Stomach smooth muscle (tissue), 2 donors: ENCODE results near the gene ADARB2.

ENCODE experiments used
- H3K27ac ChIP-seq: one replicate; pipeline ENCODE4 v1.7.0; 2013; ENCODE audit warnings: mild to moderate bottlenecking, low read length, inconsistent platforms
- H3K27me3 ChIP-seq, 2 donors: one replicate each; pipeline ENCODE4 v1.7.0; 2013; ENCODE audit warnings: low read length in 2 of 2; ENCODE audit not compliant: insufficient read depth in 2 of 2, control insufficient read depth in 1 of 2
- H3K36me3 ChIP-seq, 2 donors: one replicate each; pipeline ENCODE4 v1.7.0; 2013; ENCODE audit warnings: low read length in 2 of 2; ENCODE audit not compliant: control insufficient read depth in 2 of 2, insufficient read depth in 2 of 2
- H3K4me1 ChIP-seq: one replicate; pipeline ENCODE4 v1.7.0; 2013; ENCODE audit warnings: low read length; ENCODE audit not compliant: control insufficient read depth, insufficient read depth
- H3K4me3 ChIP-seq, 2 donors: one replicate each; pipeline ENCODE4 v1.7.0; 2013; ENCODE audit warnings: low read length in 2 of 2
- H3K9ac ChIP-seq, 2 donors: one replicate each; pipeline ENCODE4 v1.7.0; 2013; ENCODE audit warnings: low read length in 2 of 2, mild to moderate bottlenecking in 1 of 2
- H3K9me3 ChIP-seq, 2 donors: one replicate each; pipeline ENCODE4 v1.7.0; 2013; ENCODE audit warnings: low read length in 2 of 2; ENCODE audit not compliant: control insufficient read depth in 2 of 2
- donor health status: healthy.
- donor health status: Pancreatic carcinoma.

ADARB2 gene

DNA sequence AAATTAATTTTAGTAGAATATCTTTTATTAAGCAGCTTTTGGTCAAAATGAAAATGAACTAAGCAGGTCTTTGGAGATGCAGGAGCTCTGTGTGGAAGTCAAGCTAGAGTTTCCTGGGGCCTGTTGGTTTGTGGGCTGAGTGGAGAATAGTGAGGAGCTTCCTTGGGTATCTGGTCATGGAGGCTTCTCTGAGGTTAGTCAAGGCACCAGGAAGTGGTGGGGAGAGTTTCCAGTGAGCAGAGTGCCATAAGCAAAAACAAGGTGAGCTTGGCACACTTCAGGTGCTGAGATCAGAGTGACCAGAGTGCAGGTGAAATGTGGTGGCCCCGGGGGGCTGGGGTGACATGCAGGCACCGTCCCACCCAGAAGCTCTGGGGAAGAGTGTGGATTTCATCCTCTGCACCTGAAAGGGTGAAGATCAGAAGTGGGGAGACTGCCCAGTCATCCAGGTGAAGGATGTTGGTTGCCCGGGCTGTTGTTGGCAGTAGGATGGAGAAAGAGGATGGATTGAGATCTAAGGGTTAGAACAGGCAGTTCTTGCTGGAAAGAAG lies 603.8 kb downstream of the ADARB2 start:
- H3K9ac ChIP-seq: no peak overlapping the region
- peaks cover 27% of the 10 kb centered on the region in 2 donors for H3K36me3 ChIP-seq
- no peaks in the 10 kb centered on the region for H3K9me3 ChIP-seq
- H3K4me3 ChIP-seq: no peak overlapping the region
- H3K4me1 ChIP-seq: no peaks in the 10 kb centered on the region
- no peaks in the 10 kb centered on the region for H3K27me3 ChIP-seq
- H3K27ac ChIP-seq: no peak overlapping the region

DNA sequence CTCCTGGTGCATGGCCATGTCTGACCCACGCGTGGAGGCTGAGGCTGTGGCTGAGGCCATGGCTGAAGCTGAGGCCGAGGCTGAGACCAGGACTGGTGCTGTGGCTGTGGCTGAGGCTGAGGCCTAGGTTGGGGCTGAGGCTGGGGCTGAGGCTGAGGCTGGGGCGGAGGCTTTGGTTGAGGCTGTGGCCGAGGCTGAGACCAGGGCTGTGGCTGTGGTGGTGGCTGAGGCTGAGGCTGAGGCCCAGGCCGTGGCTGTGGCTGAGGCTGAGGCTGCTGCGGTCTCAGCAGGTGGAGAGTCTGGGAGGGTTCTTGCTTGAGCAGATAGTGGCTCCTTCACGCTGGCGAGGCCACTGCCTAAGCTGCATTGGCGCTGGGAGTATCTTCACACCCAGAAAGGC lies 604.7 kb downstream of the ADARB2 start:
- Histone ChIP-seq H3K9ac (no peak overlapping the region), H3K27ac (no peak overlapping the region), H3K9me3 (no peaks in the 10 kb centered on the region), H3K4me1 (no peaks in the 10 kb centered on the region), H3K27me3 (no peaks in the 10 kb centered on the region), H3K36me3 (peaks cover 27 to 29% of the 10 kb centered on the region in 2 donors), H3K4me3 (no peak overlapping the region)

GRCh38 chr10:1130995-1131790 lies 606.1 kb downstream of the ADARB2 start:
- Histone ChIP-seq H3K36me3 (peaks cover 27 to 38% of the 10 kb centered on the region in 2 donors), H3K4me3 (no peak overlapping the region), H3K4me1 (no peaks in the 10 kb centered on the region), H3K9me3 (no peaks in the 10 kb centered on the region), H3K27ac (no peak overlapping the region), H3K27me3 (no peaks in the 10 kb centered on the region), H3K9ac (no peak overlapping the region)

- peaks cover 33 to 45% of the 10 kb centered on the region in 2 donors for H3K36me3 ChIP-seq
- H3K9ac ChIP-seq: no peak overlapping the region
- H3K4me3 ChIP-seq: no peak overlapping the region
- H3K27ac ChIP-seq: no peak overlapping the region
- no peaks in the 10 kb centered on the region for H3K9me3 ChIP-seq
- H3K4me1 ChIP-seq: no peaks in the 10 kb centered on the region
- H3K27me3 ChIP-seq: no peaks in the 10 kb centered on the region
Observed at GRCh38 chr10:1130226-1130625, 607.1 kb downstream of the ADARB2 start.

GRCh38 chr10:1128649-1129048 lies 608.7 kb downstream of the ADARB2 start:
- Histone ChIP-seq H3K36me3 (peaks cover 47 to 54% of the 10 kb centered on the region in 2 donors), H3K9me3 (no peaks in the 10 kb centered on the region), H3K9ac (no peak overlapping the region), H3K27ac (no peak overlapping the region), H3K27me3 (no peaks in the 10 kb centered on the region), H3K4me1 (no peaks in the 10 kb centered on the region), H3K4me3 (no peak overlapping the region)

GRCh38 chr10:1128115-1128514 lies 609.2 kb downstream of the ADARB2 start:
- no peaks in the 10 kb centered on the region for H3K27me3 ChIP-seq
- H3K4me3 ChIP-seq: no peak overlapping the region
- H3K4me1 ChIP-seq: no peaks in the 10 kb centered on the region
- peaks cover 49 to 54% of the 10 kb centered on the region in 2 donors for H3K36me3 ChIP-seq
- no peak overlapping the region for H3K9ac ChIP-seq
- H3K27ac ChIP-seq: no peak overlapping the region
- H3K9me3 ChIP-seq: no peaks in the 10 kb centered on the region

DNA sequence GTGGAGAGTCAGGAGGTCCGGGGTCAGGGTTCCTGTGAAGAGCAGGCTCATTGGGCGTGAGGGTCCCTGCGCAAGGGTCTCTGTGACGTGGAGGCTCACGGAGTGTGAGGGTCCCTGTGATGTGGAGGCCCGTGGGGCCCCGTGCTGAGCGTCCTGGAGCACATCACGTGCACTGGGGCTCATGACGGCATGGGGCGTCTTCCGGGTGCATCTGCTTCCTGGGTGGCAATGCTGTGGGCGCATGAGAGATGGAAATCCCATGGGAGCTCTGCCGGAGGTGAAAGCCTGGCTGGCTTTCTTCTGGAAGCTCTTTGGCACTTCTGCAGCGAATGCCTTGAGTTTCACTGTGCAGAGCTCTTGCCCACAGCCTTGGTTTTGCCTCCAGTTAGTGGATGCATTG lies 609.7 kb downstream of the ADARB2 start:
- Histone ChIP-seq H3K36me3 (peaks cover 49 to 57% of the 10 kb centered on the region in 2 donors), H3K4me3 (no peak overlapping the region), H3K27ac (no peak overlapping the region)

More for the DNA sequence above, 609.7 kb downstream of the ADARB2 start:
- Histone ChIP-seq H3K27me3 (no peaks in the 10 kb centered on the region), H3K9me3 (no peaks in the 10 kb centered on the region), H3K4me1 (no peaks in the 10 kb centered on the region), H3K9ac (no peak overlapping the region)
